GM18519 (cell line): ENCODE data around the gene PIGH.
"Not testable (repeated sequence)": the region's sequence is repeated elsewhere in the genome, so short reads cannot be mapped to it uniquely, and the experiment has no call there.

Experiments used
- ATAC-seq: cut with Tn5 transposase; IDR thresholded peaks from one replicate; pipeline ENCODE4 v1.9.1; 2021; ENCODE audit warnings: mild to moderate bottlenecking, moderate library complexity; ENCODE audit not compliant: unreplicated experiment, low FRiP score

PIGH gene

GRCh38 chr14:67610491-67610890, 10.4 kb upstream of the PIGH start:
- no peak for ATAC-seq

GRCh38 chr14:67609642-67610310, 9.7 kb upstream of the PIGH start:
- ATAC-seq, result no peak

GRCh38 chr14:67607646-67608045, 7.6 kb upstream of the PIGH start:
- ATAC-seq, result no peak

- peak; percentile 80 for ATAC-seq
Observed at GRCh38 chr14:67602995-67603545, 3.0 kb upstream of the PIGH start.

DNA sequence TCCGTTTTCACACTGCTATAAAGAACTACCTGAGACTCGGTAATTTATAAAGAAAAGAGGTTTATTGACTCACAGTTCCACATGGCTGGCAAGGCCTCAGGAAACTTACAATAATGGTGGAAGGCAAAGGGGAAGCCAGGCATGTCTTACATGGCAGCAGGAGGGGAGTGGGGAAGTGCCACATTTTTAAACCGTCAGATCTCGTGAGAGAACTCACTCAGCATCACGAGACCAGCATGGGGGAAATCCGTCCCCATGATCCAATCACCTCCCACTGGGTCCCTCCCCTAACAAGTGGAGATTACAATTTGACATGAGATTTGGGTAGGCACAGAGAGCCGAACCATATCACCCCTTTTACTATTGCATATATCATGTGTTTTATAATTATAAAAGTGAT, 2.0 kb upstream of the PIGH start:
- ATAC-seq, result no peak

- ATAC-seq, result not testable (repeated sequence)
Observed at GRCh38 chr14:67600562-67600974, 500 bp upstream of the PIGH start.

DNA sequence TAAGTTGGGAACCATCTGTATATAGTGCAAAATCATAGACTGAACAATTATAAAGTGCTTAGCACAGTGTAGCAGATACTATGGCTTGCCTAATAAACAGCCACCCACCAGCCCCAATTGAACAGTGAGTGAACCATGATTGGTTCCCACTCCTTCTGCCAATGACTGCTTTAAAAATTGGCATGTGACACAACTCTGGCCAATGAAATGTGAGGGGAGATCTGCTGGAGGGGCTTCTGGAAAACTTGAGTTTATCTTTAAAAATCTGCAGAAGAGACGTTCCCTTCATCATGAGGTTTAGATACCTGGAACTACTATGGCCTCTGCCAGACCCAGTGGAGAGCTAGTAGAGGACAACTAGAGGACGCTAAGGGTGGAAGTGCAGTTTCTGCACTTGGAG, 4.7 kb downstream of the PIGH start:
- no peak for ATAC-seq

DNA sequence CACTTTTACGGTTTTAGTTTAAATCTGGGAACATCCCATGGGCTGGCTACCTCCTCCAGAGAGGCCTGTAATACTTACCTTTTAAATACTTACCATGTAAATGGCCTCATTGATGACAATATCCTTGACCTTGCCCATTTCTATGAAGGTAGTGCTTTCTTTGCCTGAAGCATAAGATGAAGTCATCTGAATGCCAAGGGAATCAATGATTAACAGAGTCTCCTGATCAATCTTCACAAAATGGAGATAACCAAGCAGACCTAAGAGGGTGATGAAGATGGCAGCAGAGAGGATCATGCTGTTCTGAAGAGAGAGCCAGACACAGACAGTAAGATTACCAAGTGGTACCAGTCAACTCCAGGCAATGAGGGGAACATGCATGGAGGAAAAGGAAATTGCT, 6.4 kb downstream of the PIGH start:
- ATAC-seq, result not testable (repeated sequence)

GRCh38 chr14:67589204-67589770, 10.8 kb downstream of the PIGH start:
- ATAC-seq, result no peak

DNA sequence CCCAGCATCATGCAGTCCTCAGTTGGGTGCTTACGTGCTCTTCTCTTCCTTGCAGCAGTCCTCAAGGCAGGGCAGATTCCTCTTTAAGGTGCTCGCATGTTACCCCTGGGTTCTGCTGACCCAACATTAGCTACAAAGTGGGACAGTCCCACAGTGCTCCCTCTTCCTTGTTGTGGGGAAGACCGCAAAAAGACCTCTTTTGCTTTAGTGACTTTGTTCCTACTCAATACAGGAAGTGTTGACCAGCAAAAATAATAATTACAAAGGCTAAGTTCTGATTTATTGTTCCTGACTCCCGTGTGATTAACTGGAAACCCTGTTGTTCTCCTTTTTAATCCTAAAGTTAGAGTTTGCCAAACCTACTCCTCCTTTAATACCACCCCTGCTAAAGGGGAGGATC, 13.7 kb downstream of the PIGH start:
- ATAC-seq, result no peak

DNA sequence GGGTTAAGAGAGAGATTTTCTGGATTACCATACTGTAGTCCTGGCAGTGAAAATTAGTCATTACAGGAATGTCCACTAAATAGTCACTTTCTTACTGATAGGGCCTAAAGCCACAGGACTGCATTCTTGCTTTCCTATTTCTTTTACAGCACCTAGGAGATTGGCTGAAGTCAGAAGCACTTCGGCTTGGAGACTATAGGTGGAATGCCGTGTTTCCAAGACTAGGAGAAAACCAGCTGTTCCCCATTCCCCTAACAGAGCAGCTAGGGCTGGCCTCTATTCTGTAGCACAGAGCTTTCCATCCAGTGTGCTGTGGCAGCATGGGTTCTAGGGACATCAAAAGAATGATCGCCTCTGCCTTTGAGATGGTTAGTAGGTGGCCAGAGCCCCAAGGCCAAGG, 15.1 kb downstream of the PIGH start:
- ATAC-seq, result no peak

- ATAC-seq, result peak; percentile 61
Observed at GRCh38 chr14:67583711-67584644, 16.1 kb downstream of the PIGH start.

DNA sequence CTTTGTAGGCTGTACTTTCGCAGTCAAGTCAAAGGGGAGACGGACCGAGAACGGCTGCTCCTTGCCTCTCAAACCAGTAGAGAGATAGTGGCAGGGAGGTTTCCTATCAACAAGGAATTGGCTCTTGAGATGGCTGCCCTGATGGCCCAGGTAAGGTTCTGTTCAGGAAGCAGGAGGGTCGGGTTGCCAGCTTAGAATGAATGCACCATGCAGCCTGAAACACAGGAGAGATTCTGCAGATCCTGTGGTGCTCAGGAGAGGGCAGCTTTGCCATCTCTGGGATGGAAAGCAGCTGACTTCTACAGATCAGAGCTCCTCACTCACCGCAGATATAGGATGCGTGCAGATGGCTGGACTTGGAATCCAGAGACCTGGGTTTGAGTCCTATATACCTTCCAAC, 18.0 kb downstream of the PIGH start:
- no peak for ATAC-seq

DNA sequence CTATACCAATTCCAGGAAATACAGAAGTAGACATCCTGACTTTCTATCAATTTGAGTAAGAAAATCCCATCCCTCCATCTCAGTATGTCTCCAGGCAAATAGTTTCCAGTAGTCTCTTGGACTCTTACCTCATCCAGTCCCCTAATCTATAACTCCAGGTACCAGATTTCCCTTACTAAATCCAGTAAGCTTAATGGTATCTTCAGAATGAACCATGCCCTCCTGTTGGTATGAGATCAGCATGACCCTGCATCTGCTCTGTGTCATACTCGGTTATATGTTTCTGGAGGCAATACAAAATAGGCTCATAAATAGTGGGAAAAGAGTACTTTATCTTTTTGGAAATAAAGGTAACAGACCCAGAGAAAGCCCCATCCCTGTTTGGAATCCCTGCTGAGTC, 18.4 kb downstream of the PIGH start:
- ATAC-seq, result no peak

DNA sequence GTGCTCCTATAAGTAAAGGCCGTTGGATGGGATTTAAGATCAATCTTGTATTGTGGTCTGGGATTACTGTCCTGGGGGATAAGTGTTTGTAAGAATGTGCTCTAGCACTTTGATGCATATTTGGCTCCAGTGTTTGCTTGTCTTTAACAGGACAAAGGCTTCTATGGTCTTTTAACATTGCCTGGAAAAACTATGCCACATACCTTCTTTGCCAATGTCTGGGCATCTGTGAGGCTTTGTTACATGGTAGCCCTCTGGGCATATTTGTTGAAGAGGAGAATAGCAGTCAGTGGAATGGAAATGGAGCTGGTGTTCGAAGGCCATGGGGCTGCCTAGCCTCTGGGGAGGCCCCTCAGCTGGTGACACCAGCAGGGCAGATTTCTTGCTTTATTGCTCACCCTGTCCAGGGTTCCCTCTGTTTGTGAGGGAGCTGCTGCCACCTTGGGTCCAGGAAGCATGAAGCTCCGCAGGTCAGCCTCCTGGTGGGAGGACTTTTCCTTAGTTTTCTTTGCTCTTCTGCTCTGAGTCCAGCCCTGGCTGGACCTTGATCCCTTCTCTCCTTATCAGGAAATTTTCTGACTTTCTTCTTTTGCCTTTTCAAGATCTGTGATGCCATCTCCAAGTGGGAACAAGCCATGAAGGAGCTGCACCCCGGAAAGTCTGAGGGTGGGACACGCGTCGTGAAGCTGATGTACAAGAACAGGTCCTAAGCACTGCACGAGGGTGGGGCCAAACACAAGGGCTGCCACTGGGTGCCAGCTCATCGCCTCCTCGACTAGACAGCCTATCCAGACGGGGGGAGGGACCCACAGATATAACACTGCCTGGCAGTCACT, 19.5 kb downstream of the PIGH start:
- no peak for ATAC-seq

DNA sequence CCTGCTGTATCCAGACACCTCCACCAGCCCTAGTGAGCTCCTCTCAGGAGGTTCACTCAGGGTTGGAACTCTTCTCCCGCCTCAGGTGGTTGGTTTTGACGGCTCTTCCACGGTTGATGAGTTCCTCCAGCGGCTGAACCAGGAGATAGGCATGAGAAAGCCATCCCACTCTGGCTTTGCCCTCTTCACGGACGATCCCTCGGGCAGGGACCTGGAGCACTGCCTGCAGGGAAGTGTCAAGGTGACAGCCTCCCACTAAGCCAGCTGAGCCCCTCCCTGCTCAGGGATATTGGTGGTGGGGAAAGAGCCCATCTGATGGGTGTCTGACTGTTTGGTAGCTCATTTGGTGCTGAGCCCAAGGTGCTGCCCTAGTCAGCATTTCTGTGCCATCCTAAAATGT, 20.4 kb downstream of the PIGH start:
- ATAC-seq, result no peak

DNA sequence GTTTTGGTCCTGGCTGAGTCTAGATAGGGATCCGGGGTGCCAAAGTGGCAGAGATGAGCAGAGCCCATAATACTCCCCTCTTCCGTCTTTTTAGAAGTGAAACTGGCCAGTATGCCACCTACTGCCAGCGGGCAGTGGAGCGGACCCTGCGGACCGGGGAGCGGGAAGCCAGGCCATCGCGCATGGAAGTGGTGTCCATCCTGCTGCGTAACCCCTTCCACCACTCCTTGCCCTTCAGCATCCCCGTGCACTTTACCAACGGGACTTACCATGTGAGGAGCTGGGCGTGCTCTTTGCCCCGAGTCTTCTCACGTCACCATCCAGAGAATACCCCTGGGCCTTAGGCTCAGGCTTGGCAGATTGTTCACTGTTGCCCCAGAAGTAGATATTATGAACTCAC, 21.0 kb downstream of the PIGH start:
- no peak for ATAC-seq

- no peak for ATAC-seq
Observed at GRCh38 chr14:67577909-67578749, 21.9 kb downstream of the PIGH start.

DNA sequence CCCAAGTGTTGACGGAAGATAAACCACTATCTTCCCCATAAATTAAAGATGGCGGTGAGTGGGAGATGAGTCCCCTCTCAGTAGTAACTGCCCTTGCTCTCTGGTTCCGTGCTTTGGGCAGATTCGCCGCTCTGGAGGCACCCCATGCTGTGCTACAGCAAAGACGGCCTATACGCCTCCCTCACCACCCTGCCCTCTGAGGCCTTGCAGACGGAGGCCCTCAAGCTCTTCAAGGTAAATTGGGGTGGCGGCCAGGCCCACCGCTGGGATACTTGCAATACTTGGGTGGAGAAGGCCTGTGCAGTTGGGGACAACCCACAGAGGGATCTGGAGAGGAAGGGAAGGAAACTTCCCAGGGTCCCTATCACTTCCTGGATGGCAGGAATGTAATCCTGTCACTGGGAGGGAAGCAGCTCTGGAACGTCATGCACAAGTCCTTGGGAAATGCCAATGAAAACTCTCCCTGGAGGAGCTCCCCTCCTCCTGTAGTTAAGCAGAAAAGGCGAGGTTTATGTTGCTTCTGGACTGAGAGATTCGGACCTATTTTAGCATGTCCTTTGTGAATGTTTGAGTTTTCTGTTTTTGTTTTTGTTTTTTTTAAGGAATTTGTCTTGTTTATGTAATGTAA, 22.8 kb downstream of the PIGH start:
- no peak for ATAC-seq
